GM03348 (cell line): ENCODE data around the gene COL4A6.

Experiments used
- DNase-seq: peaks from one replicate; pipeline ENCODE4 v3.0.0; 2012; ENCODE audit warnings: low spot score

COL4A6 gene

DNA sequence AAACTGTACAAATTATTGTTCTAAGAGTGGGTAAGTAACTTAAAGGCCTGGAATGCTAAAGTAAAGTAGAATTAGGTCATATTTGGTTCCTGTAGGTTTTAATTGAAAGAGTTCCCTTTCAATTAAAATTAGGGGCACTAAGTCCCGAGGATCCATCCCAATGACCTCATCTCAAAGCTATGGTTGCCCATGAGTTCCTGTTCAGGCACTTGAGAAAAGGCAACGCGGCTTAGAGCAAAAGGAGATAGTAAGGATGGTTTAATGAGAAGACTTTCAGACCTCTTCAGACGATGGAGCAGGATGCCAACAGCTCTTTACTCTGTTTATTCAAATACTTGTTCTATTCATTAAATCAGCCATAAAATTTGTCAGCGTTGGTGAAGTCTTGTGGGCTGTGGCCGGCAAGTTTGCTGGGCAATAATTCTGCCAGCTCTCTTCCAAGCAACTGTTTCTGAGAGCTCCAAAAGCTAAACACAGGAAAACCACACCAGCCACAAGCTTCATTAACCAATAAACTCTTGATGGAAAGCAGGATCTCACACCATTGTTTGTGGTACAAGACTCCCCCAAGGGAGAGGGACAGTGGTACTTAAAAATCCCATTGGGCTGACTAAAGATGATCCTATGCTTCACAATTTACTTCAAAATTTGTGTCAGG, 167.4 kb downstream of the COL4A6 start:
- DNase-seq: no peak

GRCh38 chrX:108270280-108270679, 167.9 kb downstream of the COL4A6 start:
- no peak for DNase-seq

DNA sequence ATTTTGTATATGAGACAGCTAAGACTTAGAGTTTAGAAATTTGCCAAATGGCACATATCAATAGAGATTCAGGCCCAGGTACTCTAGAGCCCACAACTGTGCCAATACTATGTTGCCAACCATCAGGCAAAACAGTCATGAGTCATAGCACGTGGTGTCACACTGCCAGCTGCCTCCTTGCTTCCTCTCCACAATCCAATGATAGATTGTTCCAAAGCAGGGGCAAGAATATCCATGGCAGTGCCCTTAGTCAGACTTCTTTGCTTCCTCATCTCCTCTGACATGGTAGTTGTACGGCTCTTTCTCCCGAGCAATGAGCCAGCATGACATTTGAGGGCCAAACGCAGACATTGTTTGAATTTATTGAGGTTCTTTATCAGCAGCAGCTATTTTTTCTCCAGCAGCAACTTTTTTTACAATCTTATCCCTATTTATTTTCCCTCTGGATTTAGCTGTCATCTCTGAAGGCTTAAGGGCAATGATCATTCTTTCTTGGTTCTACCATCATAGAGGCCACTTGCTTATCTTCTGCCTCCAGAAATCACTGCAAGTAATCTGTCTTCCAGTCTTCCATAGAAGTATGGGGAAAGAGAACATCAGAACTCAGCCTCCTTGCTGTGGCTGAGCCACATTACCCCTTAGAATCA, 169.7 kb downstream of the COL4A6 start:
- DNase-seq: no peak

DNA sequence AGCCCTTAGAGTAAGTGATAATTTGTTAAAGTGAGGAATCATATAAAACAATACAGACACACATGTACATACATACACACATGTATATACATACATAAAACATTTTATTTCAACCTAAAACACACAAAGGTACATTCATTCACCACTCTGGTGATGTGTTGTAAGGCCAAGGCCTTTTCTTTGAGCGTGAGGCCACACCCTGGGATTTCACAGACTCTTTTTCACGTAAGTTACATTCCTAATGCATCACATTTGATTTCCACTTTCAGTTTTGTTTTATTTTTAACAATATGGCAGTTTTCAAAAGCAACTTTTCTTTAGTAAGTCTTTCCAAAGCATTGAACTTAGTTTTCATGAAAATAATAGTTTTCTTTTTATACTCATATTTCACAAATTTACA, 170.7 kb downstream of the COL4A6 start:
- DNase-seq: no peak

- DNase-seq: no peak
Observed at GRCh38 chrX:108264376-108264775, 173.8 kb downstream of the COL4A6 start.

- no peak for DNase-seq
Observed at GRCh38 chrX:108261549-108262203, 176.5 kb downstream of the COL4A6 start.

DNA sequence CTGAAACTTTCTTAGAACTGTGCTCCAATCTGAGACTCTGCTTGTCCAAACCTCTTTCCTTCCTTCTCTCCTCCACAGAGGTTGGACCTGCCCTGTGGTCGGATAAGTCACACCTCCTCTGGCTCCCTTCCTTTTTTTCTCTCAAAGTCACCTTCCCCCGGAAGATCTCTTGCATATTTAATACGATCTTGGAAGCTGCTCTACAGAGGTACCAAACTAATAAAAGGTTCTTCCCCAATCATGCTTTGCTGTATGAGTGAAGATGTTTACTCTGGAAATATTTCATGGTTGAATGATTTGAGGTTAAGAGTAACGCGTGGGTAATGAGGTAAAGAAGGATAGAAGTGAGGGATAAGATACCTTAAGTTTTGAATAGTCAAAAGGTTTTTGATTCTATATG, 180.7 kb downstream of the COL4A6 start:
- no peak for DNase-seq

DNA sequence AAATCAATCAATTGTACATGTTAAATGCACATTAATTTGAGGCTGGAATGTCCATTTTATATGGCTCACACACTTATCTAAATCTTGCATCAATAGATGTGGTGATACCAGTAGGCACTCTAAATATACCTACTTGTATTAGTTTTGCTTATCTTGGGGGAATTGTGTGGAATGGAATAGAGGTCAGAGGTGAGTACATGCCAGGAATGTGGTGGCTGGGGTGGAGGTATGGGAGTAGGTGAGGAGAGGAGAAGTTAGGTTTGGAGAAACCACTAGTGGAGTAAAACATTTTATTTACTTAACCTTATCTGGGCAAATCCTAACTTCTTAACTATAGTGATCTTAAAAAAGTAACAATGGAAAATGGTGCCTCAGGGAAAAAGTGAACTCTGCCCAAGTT, 183.6 kb downstream of the COL4A6 start:
- no peak for DNase-seq

GRCh38 chrX:108250654-108251579, 187.3 kb downstream of the COL4A6 start:
- DNase-seq: no peak

- no peak for DNase-seq
Observed at GRCh38 chrX:108246304-108246954, 191.8 kb downstream of the COL4A6 start.

- DNase-seq: no peak
Observed at GRCh38 chrX:108245462-108245861, 192.8 kb downstream of the COL4A6 start.

DNA sequence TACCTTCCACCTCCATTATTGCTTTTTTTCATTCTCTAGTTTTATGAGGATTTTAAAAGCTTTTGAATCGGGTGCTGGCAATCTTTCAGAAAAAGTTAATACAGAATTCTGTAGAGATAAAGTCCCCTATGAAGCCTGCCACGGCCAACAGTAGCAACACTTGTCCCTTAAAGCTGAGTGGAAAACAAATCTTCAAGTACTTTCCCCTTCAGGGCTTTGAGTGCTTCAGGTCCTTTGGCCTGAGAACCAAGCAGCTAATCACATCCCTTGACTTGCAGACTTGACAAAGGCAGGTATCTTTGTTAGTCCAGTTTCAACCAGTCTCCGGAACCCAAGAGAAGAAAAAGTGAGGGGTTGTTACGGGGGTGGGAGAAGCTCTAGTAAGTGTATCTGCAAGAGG, 202.2 kb downstream of the COL4A6 start:
- DNase-seq: no peak

DNA sequence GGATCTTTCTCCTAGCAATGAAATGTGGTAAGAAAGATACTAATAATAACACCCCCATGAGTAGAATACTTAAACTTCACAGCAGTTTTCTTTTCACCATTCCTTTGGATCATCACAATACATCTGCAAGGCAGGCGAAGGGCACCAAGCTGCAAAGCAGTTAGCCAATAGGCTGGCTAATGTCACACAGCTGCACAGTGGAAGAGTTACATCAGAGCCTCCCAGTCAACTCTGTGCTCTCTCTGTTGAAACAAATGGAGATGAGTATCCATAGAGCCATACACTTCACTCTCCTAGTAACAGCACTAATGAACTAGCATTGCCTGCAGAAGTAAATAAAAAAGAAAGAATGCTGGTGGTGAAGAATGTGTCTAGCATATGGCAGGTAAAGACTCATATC, 207.6 kb downstream of the COL4A6 start:
- no peak for DNase-seq

GRCh38 chrX:108224727-108225621, 213.2 kb downstream of the COL4A6 start:
- DNase-seq: peak; percentile 30

GRCh38 chrX:108224218-108224617, 214.0 kb downstream of the COL4A6 start:
- DNase-seq: no peak

DNA sequence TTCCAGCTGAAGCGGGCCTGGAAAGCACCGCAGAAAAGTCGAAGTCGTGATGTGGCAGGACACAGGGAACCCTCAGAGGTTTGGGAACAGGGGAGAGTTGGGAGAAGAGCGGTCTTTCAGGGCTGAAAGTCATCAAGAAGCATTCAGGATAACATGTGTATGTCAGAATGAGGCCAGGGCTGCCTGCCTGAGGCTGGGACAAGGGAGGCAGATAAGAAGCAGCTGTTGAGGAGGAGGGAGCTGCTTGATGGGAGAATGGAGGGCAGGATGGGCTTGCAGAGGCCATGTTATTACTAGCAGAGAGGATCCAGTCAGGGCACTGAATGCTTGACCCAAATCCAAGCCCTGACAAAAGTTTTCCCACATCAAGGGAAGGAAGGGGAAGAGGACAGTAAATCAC, 214.6 kb downstream of the COL4A6 start:
- DNase-seq: no peak

GRCh38 chrX:108221301-108221864, 216.8 kb downstream of the COL4A6 start:
- DNase-seq: no peak

GRCh38 chrX:108219949-108220601, 218.1 kb downstream of the COL4A6 start:
- DNase-seq: no peak

GRCh38 chrX:108217876-108218275, 220.3 kb downstream of the COL4A6 start:
- no peak for DNase-seq
